Endothelial cell of umbilical vein (primary cell): ENCODE measurements around the gene RAB40B. TPM values are rescaled to one million over a fixed set of nuclear protein-coding genes. Genes with fewer than 3 reads are reported as not detected.

ENCODE experiments used
- BruUV-seq: library from RNA; stranded (reverse); fragments of 400-500 nt; replicated peaks from 2 replicates; lab custom pipeline; 2021; lab: Mats Ljungman, UMichigan
- CTCF ChIA-PET: fragments of 300-600, 350-600 bp; sonication (Branson Sonifier 250); formaldehyde crosslinking; loops from one replicate; lab custom pipeline; 2021; ENCODE audit warnings: antibody characterized with exemption, inconsistent platforms; lab: Charles Lee
- POLR2A ChIA-PET: fragments of 300-600, 350-600 bp; sonication (Branson Sonifier 250); formaldehyde crosslinking; loops from one replicate; lab custom pipeline; 2021; ENCODE audit warnings: antibody characterized with exemption, inconsistent platforms; lab: Charles Lee
- DNase-seq: peaks from one replicate; pipeline ENCODE4 v3.0.0-alpha.2; 2011; ENCODE audit warnings: low read depth, low spot score
- FAIRE-seq: peaks from 2 replicates; lab custom pipeline; 2011; peaks lifted over from hg19 to GRCh38; lab: Jason Lieb, UNC
- H2AFZ ChIP-seq: 2 replicates; pipeline ENCODE4 v1.6.0; 2012; ENCODE audit warnings: low read depth, low read length, control low read depth, inconsistent platforms
- H3K27ac ChIP-seq: 2 replicates; pipeline ENCODE4 v1.5.1; 2011; ENCODE audit warnings: low read depth, mild to moderate bottlenecking, control low read depth, low read length, moderate library complexity; ENCODE audit not compliant: insufficient read depth
- H3K27me3 ChIP-seq, 2 experiments: 2 replicates each; pipeline versions ENCODE4 v1.6.0 to v1.6.1; 2011; ENCODE audit warnings: low read length in 2 of 2, mixed read lengths in 1 of 2; ENCODE audit not compliant: control insufficient read depth in 2 of 2, insufficient read depth in 2 of 2
- H3K36me3 ChIP-seq, 2 experiments: 2 replicates in 1 of 2; 3 replicates in 1 of 2; pipeline ENCODE4 v1.5.1; 2011; ENCODE audit warnings: low read length in 2 of 2, mild to moderate bottlenecking in 1 of 2, moderate library complexity in 1 of 2; ENCODE audit not compliant: control insufficient read depth in 2 of 2, insufficient read depth in 2 of 2; ENCODE audit errors: extremely low read depth in 1 of 2
- H3K4me1 ChIP-seq: 3 replicates; pipeline ENCODE4 v1.5.1; 2011; ENCODE audit warnings: mild to moderate bottlenecking, low read length; ENCODE audit not compliant: control insufficient read depth, insufficient read depth; ENCODE audit errors: extremely low read depth
- H3K4me2 ChIP-seq: 2 replicates; pipeline ENCODE4 v1.6.1; 2011; ENCODE audit warnings: low read length, control low read depth, mixed read lengths; ENCODE audit not compliant: insufficient read depth
- H3K4me3 ChIP-seq, 3 experiments: fragments of 200-600 bp in 1 of 3; sonication (generic), shearing (Covaris generic) in 1 of 3; replicated peaks in 1 of 3; 2 replicates each; pipeline ENCODE4 v1.5.1; 2011 to 2016; ENCODE audit warnings: control low read depth in 3 of 3, low read length in 3 of 3, mild to moderate bottlenecking in 2 of 3, inconsistent platforms in 1 of 3, low read depth in 1 of 3, moderate library complexity in 1 of 3; ENCODE audit not compliant: insufficient read depth in 1 of 3
- H3K79me2 ChIP-seq: 2 replicates; pipeline ENCODE4 v1.6.0; 2012; ENCODE audit warnings: low read length, inconsistent platforms; ENCODE audit not compliant: control insufficient read depth, insufficient read depth
- H3K9ac ChIP-seq: replicated peaks from 2 replicates; pipeline ENCODE3; 2011; ENCODE audit warnings: low read length, control low read depth; ENCODE audit not compliant: insufficient read depth; ENCODE audit errors: extremely low read depth
- H3K9me1 ChIP-seq: replicated peaks from 3 replicates; pipeline ENCODE4 v1.6.0; 2011; ENCODE audit warnings: mild to moderate bottlenecking, low read length; ENCODE audit not compliant: control insufficient read depth, insufficient read depth; ENCODE audit errors: extremely low read depth
- H3K9me3 ChIP-seq: replicated peaks from 2 replicates; pipeline ENCODE4 v1.5.1; 2012; ENCODE audit warnings: low read length, inconsistent platforms; ENCODE audit not compliant: control insufficient read depth, insufficient read depth
- H4K20me1 ChIP-seq: replicated peaks from 2 replicates; pipeline ENCODE3; 2011; ENCODE audit warnings: mild to moderate bottlenecking, low read length; ENCODE audit not compliant: control insufficient read depth, insufficient read depth; ENCODE audit errors: extremely low read depth
- CTCF ChIP-seq, 2 donors: IDR thresholded peaks; 1 replicate in 1 of 2; 2 replicates in 1 of 2; pipeline ENCODE4 v1.5.1; 2011; ENCODE audit warnings: low read length in 2 of 2, mild to moderate bottlenecking in 2 of 2, moderate library complexity in 2 of 2, control low read depth in 1 of 2, inconsistent platforms in 1 of 2, low read depth in 1 of 2; ENCODE audit not compliant: insufficient read depth in 1 of 2; ENCODE audit errors: extremely low read depth in 1 of 2
- JUN ChIP-seq: IDR thresholded peaks from 2 replicates; pipeline ENCODE4 v1.6.1; 2011; ENCODE audit warnings: borderline replicate concordance, low read depth; ENCODE audit not compliant: insufficient read length, insufficient read depth
- MAX ChIP-seq: IDR thresholded peaks from 2 replicates; pipeline ENCODE4 v1.6.1; 2011; ENCODE audit not compliant: insufficient read depth, insufficient read length
- dilution Hi-C: fragments of 300-500 bp; cut with MboI; formaldehyde crosslinking; loops from one replicate; pipeline ENCODE4 v1.15.0; 2019; ENCODE audit warnings: low sequenced_read_pairs; ENCODE audit not compliant: extremely low pct_ligation_motif_present
- intact Hi-C: fragments of 100-400 bp; cut with micrococcal nuclease; formaldehyde crosslinking; loops from one replicate; pipeline ENCODE4 v1.10.0; 2022
- microRNA-seq: library from miRNA; unstranded; fragments of <30 nt; microRNA quantifications from one replicate; pipeline ENCODE4 v1.2.0, GENCODE V29; 2021; ENCODE audit warnings: borderline number of aligned reads, borderline replicate concordance
- polyA plus RNA-seq, 4 experiments: library from polyadenylated mRNA; depleted of rRNA in 3 of 4; stranded (reverse) in 3 of 4; unstranded in 1 of 4; fragments of >200 nt; gene quantifications; 2 replicates each; pipeline versions ENCODE4 v1.2.1 to v1.2.3, GENCODE V29; 2011 to 2012; ENCODE audit warnings: missing spikeins in 1 of 4
- small RNA-seq: library from RNA; depleted of rRNA; stranded (forward); fragments of <200 nt; gene quantifications from one replicate; pipeline ENCODE3, GENCODE V24; 2012; ENCODE audit warnings: low replicate concordance, low read depth; ENCODE audit not compliant: insufficient read depth, insufficient read length
- total RNA-seq: library from RNA; stranded (reverse); gene quantifications from 2 replicates; pipeline ENCODE4 v1.2.3, GENCODE V29; 2021

The RAB40B gene
- total and polyA plus RNA-seq, 2 donors (not counting 3 experiments of a cell fraction or from before 2014, with no cell fraction given) = 5.5 to 9.3 TPM

GRCh38 chr17:82605939-82606600, 92.4 kb downstream of the RAB40B start:
- no peak overlapping the region for H3K27ac ChIP-seq
- H3K79me2 ChIP-seq = peaks cover 5% of the 10 kb centered on the region
- intact Hi-C loops (no loop called here), dilution Hi-C loops (no loop called here)
- no peaks in the 10 kb centered on the region for H4K20me1 ChIP-seq
- H2AFZ ChIP-seq = no peak overlapping the region
- H3K4me1 ChIP-seq = peaks cover 27% of the 10 kb centered on the region
- H3K9me3 ChIP-seq = no peaks in the 10 kb centered on the region
- no peak overlapping the region for H3K4me3 ChIP-seq
- H3K4me2 ChIP-seq = no peak overlapping the region
- ChIA-PET POLR2A (no interaction called here), CTCF (no interaction called here)
- peaks cover 3 to 16% of the 10 kb centered on the region in 2 experiments for H3K36me3 ChIP-seq
- no peak overlapping the region for H3K9ac ChIP-seq
- H3K9me1 ChIP-seq = no peaks in the 10 kb centered on the region
- DNase-seq (no peak), FAIRE-seq (no peak)
- BruUV-seq = no TSS peak
- TF ChIP-seq MAX (no peak), JUN (no peak), CTCF (IDR thresholded peaks at IDR 0.05; ENCODE audit: extremely low read depth in 1 of 2, insufficient read depth in 1 of 2, low read depth in 1 of 2, low read length in 2 of 2) (no peak)
- no peaks in the 10 kb centered on the region for H3K27me3 ChIP-seq

Small RNA genes within 50 kb of the gene (microRNA-seq; reads per million reads assigned to microRNA genes)
- not detected for gene MIR4525

Small RNA genes within 50 kb of the gene (small RNA-seq; reads per million reads assigned to genes)
- not detected for gene MIR4525

Other genes with a start within 250 kb of the RAB40B start
- 60.6 and 71.8 TPM in 2 replicates for gene CYBC1, start 247.9 kb downstream of the RAB40B start, total RNA-seq
- 81.5 and 99.2 TPM in 2 replicates for gene CYBC1, start 247.9 kb downstream of the RAB40B start, polyA plus RNA-seq
- 83.4 and 85.6 TPM in 2 replicates for gene NARF, start 240.0 kb downstream of the RAB40B start, total RNA-seq
- gene NARF, start 240.0 kb downstream of the RAB40B start, polyA plus RNA-seq = 128 and 158 TPM in 2 replicates
- 75.1 and 79.3 TPM in 2 replicates for gene FOXK2, start 179.0 kb downstream of the RAB40B start, total RNA-seq
- 32.8 and 33.4 TPM in 2 replicates for gene FOXK2, start 179.0 kb downstream of the RAB40B start, polyA plus RNA-seq
- gene WDR45B, start 50.3 kb downstream of the RAB40B start, total RNA-seq = 62.0 and 63.8 TPM in 2 replicates
- gene WDR45B, start 50.3 kb downstream of the RAB40B start, polyA plus RNA-seq = 73.4 and 76.7 TPM in 2 replicates
- gene FN3KRP, start 18.0 kb upstream of the RAB40B start, total RNA-seq = 32.7 and 35.2 TPM in 2 replicates
- 20.5 and 22.2 TPM in 2 replicates for gene FN3KRP, start 18.0 kb upstream of the RAB40B start, polyA plus RNA-seq
- 8.3 and 12.0 TPM in 2 replicates for gene FN3K, start 36.9 kb upstream of the RAB40B start, total RNA-seq
- 1.2 and 2.0 TPM in 2 replicates for gene FN3K, start 36.9 kb upstream of the RAB40B start, polyA plus RNA-seq
- 145 and 163 TPM in 2 replicates for gene TBCD, start 53.4 kb upstream of the RAB40B start, total RNA-seq
- 121 and 149 TPM in 2 replicates for gene TBCD, start 53.4 kb upstream of the RAB40B start, polyA plus RNA-seq
- 0.23 and 0.80 TPM in 2 replicates for gene ZNF750, start 141.3 kb upstream of the RAB40B start, total RNA-seq
- 0.15 and 0.22 TPM in 2 replicates for gene ZNF750, start 141.3 kb upstream of the RAB40B start, polyA plus RNA-seq